Mucosa of gallbladder (tissue), 1 donor: ENCODE data around the gene KRTAP24-1. TPM values are rescaled to one million over a fixed set of nuclear protein-coding genes. Genes with fewer than 3 reads are reported as not detected.

Experiments
- DNase-seq: peaks from one replicate; pipeline ENCODE4 v3.0.0-alpha.2; 2020; ENCODE audit warnings: low spot score
- total RNA-seq: library from RNA; stranded (reverse); gene quantifications from one replicate; pipeline ENCODE4 v1.2.1, GENCODE V29; 2021
- donor health status: DM: no; HTN: no; CAD: no.

Gene KRTAP24-1, protein sequence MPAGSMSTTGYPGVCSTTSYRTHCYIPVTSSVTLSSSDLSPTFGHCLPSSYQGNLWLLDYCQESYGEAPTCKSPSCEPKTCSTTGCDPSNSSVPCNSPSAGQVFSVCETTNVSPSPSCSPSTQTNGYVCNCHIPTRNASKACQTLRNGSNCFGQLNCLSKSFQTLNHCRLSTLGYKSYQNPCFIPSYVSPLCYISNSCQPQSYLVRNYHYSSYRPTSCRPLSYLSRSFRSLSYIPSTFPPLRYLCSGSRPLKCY
- total RNA-seq = not detected

DNA sequence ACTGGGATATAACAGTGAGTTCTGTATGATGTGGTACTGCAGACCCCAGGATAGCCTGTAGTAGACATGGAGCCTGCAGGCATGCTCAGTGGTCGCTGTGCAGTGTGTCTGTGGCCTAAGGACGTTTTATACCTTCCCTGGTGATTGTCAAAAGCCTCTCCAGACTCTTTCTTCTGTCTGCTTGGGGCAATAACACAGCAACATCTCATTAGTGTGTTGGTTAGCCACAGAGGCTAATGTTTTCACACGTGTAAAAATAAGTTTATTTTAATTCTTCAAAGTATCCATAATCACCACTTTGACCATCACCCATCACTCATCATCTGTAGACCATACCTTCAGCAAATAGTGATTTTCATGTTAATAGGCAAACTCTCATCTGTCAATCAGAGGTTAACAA lies at the start of gene KRTAP24-1:
KRTAP24-1 (minus strand) TSS at position 101 of the 400 bp plus-strand sequence; CDS start at position 83, 18 bp downstream.
- no peak for DNase-seq

DNA sequence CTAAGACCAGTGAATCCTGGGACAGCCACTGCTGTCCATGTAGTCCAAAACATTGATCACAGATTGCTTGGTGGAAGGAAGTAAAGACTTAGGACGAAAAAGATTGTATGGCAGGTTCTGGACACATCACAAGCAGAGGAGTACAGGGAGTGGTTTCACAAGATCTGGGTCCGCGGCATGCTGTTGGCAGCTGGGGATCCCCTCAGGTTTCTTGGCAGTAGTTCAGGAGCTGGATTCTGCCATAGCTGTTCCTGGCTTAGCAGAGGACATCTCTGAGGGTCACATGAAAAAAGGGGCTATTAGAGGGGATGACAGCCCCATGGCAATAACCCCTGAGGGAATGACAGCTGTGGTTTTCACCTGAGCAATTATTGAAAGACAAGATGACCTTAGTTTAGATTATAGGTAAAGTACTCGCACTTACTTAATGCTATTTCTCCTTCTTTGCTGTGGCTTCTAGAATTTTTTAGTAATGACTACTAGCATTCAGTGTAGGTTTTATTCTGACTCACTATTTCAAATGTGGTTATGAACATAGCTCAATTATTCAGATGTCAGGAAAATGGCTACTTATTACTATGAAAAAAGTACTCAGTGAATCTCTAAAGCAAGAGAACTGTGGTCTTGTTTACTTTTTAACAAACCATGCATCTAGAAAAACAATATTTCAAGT lies 46.6 kb upstream of the KRTAP24-1 start:
- no peak for DNase-seq

DNA sequence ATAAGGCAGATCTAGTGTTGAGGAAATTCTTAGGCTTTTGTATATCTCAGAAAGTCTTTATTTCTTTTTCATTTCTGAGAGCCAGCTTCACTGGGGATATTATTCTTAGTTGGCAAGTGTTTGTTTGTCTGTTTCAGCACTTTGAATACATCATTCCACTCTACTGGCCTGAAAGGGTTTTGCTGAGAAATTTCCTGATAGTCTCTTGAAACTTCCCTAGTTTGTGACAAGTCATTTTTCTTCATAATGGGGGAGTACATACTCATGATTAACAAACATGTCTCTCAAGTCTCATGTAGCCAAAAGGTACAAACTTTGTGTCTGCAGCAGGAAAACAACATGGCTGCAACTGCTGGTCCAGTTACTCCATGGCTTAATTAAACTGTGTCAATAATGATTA lies 43.6 kb upstream of the KRTAP24-1 start:
- no peak for DNase-seq

DNA sequence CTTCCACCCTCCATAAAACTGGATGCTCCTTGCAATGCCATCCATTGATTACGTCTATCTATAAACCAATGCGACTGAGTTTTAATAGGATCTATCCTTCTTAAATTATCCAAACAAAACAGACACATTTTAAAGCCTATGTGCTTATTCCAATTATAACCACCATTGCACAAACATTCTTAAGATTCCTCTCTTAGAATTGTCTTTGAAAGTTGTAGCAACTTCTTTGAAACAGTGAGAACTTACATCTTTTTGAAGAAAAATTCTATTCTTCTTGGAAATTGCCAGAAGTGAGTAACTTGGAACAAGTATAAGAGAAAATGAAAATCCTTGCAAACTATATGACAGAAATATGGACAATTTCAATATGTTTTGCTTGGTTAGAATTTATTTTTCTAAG lies 37.5 kb upstream of the KRTAP24-1 start, which contains the start of gene KRTAP26-1:
KRTAP26-1 (minus strand) TSS at position 101 of the 400 bp plus-strand sequence. CDS start 280 bp downstream, outside the sequence.
- DNase-seq = no peak

DNA sequence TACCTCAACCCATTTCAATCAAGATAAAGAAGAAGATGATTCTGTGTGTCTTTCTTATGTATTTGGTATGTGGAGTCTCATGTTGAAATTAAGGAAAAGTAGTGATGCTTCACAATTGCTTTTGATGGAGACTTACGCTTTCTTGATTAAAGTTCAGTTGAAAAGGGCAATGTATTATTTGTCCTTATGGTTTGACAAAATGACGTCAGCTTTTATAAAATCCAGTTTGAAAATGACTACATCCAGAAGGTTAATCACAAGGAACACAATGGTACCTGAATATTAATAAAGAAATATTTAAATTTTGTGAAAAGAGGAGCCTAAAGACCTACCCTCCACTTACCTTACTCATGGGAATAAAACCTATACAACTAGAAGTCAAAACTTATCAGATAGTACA lies 33.0 kb upstream of the KRTAP24-1 start:
- no peak for DNase-seq

DNA sequence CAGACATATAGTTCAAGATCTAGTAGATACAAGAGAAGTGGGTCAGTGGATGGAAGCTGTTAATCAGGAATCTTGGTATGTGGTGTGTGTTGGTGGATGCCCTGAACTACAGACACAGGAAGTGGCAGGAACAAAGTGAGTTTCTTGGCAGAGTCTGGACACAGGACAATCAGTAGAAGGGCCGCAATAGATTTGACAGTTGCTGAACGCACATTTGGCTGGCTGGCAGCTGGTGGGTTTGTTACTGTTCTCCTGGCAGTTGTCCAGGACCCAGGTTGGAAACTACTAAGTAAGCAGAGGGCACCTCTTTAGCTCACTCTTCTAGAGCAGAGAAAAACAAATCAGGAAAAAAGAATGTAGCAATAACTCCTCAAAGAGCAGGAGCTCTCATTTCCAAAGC lies 24.1 kb upstream of the KRTAP24-1 start:
- no peak for DNase-seq

DNA sequence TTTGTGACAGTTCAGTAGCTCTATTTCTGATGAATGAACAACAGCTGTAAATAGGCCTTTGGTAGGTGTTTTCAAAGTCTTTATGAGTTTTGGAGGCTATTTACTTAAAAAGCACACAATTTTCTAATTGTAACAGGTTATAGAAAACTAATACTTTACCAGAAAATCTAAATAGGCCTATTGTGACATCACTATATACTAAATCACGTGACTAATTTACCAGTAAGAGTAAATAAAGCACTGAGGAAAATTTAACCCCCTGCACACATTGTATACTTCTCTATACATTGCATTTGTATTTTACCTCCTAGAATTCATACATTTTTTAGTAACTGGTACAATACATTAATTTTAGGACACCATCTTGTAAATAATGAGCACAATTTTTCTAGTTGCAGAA lies 22.4 kb upstream of the KRTAP24-1 start:
- DNase-seq = no peak

DNA sequence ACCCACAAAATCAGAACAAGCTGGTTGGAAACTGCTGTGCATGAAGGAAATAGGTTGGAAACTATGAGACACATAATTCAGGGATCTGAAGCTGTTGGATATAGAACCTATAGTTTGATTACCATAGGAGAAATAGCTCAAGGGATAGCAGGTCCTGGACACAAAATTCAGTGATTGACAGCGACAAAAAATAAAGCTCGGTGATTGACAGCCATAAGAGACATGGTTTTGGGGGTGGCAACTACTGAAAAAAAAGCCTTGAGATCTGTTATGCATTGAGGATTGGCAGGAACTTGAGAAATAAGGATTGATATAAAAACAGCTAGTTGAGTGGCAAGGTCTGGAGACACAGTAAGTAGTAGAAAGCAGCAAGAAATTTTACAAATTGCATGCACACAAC lies 6.5 kb upstream of the KRTAP24-1 start, which contains the start of gene KRTAP25-1:
KRTAP25-1 (minus strand) TSS at position 300 of the 400 bp plus-strand sequence; CDS start at position 276, 24 bp downstream.
- DNase-seq = no peak

DNA sequence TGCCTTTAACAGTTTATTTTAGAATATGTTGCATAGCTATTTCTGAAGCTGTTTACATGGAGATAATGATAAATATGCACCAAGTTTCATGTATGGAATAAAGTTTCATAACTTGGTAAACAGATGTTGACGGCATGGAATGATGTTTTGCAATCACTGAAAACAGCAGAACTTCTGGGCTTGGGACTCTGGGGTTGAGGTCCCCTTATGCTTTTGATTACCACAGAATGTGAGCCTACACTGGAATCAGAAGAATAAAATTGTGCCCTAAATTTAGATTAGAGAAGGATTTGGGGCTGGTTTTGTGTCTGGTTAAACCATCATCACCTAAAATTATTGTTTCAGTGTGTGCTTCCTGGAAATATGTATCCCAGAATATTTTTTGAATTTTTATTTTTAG lies 11.1 kb downstream of the KRTAP24-1 start:
- no peak for DNase-seq

DNA sequence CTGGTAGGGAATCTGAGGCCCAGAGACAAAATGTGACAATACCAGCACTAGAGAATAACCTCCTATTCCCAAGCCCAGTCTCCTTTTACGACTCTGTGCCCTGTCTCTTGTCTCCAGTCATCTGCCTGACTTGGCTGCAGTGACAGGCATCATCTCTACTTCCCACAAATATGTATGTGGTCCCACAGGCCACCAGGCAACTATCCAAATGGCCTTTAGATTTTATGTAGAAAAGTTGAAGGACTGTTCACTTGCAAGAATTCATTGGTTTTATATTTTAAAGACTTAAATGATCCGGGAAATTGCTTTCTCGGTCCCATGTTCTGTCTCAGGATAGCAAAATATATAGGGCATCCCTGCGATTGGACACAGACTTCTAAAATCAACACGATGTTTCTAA lies 11.6 kb downstream of the KRTAP24-1 start:
- no peak for DNase-seq

DNA sequence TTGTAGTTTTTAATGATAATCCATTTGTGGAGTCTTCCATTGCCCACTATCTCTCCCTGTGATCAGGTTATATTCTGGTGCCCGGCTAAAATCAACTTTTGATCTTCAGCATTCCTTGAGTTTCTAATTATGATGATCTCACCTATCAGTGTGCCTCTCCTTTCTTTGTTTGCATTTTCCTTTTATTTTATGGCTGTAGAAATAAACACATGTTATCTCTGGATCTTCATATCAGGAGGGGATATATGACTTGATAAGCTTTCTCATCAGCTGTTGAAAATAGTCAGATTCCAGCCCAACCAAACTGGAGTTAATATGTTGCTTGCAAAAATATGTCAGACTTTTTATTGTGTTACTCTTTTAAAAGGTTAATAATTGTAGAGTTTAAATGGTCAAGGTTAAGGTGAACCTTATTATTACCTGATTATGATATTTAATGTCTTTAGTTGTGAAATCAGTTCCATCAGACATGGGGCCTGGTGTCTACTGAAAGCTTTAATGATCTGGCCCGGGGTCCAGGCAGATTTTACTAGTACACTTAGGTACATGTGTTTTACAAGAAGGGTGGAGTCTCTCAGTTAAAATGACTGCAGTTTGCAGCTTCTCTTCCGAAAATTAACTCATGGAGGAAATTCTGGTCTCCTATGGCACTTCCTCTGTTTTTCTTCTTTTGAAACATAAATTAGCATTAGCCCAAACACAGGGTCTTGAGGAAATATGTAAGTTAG lies 12.8 kb downstream of the KRTAP24-1 start:
- DNase-seq = no peak

DNA sequence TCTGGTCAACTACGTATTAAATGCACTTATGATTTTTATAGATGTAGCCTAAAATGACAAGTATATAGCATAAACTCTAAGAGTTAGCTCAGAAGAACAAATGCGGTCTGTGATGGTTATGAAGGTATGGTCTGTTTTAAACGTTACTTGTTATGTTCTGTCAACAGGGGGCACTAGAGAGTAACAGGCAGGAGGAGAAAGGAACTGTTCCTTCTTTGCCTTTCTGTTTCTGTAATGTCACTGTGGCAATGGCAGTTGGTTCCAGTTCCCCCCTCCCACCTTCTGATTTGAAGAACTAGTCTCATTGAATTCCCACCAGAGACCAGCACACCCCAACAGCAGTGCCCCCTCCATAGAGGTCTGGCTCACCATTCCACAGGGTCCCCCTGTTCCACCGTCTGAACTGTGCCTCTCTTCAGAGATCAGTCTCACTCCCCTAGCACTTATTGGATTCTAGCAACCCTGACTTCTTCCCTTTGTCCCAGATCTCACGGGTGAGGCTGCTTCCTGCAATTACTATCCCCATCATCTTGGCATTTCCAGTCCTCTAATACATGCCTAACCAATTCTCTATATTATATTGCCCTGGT lies 14.0 kb downstream of the KRTAP24-1 start:
- DNase-seq = no peak

DNA sequence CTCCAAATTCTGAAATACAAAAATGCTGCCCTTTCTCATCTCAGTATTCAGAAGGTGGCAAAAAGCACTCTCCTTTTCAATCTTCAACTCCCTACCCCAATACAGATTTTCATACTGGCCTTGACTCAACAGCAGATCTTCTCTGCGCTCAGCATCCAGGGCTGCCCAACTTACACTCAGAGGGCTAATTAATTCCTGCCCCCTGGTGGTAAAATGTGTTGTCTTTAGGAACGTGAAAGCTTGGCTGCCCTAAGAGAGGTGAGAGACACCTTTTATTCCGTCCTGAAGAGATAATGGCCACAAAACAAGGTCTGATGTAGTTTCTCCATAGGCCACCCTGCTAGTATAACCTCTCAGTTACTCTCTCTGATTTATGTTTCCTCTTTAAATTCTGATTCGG lies 25.0 kb downstream of the KRTAP24-1 start:
- peak; percentile 13 for DNase-seq

DNA sequence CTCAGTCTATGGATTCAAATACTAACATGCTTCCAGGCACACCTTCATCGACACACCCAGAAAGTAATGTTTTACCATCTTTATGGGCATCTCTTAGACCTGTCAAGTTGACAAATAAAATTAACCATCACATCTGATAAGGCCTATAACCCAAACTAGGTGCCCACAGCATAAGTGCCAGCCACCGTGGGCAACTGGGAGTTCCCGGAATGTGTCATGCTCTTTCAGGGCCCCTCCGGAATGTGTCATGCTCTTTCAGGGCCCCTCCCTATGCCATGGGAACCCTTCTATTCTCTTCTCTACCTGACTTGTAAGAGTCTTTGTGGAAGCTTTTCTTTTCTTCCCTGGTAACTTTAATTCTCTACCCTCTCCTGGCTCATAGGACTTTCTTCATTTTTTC lies 26.6 kb downstream of the KRTAP24-1 start:
- DNase-seq = no peak

DNA sequence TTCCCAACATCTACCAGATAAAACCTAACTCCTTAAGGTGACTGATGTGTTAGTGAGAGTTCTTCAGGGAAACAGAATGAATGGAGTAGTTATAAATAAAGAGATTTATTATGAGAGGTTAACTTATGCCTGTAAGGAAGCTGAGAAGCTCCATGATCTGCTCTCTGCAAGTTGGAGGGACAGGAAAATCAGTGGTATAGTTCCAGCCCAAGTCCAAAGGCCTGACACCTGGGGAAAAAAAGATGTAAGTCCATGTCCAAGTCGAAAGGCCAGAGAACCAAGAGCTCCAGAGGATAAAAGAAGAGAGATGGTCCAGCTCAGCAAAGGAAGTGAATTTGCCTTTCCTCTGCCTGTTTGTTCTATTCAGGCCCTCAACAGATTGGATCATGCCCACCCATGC lies 27.1 kb downstream of the KRTAP24-1 start:
- no peak for DNase-seq

DNA sequence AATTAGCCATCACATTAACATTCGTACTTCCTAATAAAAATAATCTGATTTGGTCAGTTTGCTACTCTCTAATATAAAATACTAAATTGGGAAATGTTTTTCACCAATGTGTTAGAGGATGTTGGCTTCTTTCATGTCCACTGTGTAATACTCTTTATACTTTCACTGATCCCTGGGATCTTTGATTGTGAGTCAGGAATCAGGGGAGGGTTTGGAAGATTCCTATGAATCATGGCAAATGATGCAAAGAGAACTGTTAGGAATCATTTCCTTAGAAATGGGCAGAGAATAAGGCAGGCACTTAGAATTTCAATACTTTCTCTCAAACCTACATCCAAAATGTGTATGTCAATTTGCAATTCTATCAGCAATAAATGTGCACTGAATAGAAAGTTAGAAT lies 31.0 kb downstream of the KRTAP24-1 start:
- DNase-seq = no peak

DNA sequence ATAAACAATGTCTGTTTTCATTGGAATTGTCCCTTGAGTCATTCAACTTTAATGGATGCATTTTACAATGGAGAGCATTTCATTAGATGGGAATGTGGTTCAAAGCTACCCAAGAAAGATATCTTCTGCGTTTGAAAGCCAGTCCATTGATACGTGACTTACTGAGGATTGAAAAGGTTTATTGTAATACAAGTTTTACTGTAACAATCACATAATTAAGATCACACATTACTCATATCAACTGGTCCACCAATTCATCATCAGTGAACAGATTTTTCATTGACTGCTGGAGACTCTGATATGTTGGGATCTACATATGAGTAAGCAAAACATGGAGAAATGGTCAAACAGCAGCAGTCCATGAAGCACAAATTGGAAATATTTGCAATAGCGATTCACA lies 32.8 kb downstream of the KRTAP24-1 start:
- DNase-seq = no peak

DNA sequence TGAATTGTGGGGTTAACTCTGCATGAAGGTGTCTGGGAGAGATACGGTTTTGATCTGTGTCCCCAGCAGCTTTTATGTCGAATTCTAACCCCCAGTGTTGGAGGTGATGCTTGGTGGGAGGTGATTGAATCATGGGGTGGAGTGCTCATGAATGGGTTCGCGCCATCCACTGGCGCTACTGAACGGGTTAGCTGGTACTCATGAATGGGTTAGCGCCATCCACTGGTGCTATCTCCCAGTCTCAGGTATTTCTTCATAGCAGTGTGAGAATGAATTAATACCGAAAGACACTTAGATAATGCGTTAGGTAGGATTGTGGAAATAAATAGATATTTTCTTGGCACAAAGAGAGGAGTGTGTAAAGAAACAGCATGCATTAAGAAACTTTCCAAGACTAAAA lies 33.9 kb downstream of the KRTAP24-1 start:
- DNase-seq = no peak

DNA sequence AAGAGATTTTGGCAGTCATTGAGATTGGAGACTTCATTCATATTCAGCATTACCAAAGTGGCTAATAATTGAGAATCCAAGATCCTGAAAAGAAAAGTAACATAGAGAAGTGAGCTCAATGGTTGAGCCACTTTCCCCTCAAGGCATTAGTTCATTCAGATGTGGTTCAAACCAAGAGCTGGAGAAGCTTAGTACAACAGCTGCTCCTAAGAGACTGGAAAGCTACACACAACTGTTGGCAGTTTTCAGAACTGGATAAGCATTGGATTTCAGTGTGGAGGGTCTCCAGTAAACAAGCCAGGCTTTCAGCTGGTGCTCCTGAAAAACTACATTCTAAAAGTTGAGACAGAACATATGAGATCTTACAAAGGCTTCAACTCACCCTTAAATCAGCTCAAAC lies 37.7 kb downstream of the KRTAP24-1 start:
- no peak for DNase-seq

DNA sequence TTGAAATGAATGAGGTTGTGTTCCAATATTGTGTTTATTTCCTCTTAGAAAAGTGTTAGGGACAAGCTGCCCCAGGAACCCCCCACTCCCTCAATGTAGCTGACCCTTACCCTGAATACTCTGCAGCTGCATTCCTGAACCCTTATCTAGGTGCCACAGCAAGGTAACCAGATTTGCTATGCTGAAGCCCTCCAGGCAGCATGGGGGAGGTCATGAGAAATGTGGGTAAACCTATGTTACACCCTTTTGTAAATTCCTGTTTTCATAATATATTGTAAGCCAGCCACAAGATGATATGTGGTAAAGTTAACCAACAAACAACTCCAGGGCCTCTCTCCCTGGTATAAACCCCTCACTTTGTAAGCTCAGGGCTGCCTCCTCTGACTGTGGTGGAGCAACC lies 39.1 kb downstream of the KRTAP24-1 start:
- DNase-seq = no peak

DNA sequence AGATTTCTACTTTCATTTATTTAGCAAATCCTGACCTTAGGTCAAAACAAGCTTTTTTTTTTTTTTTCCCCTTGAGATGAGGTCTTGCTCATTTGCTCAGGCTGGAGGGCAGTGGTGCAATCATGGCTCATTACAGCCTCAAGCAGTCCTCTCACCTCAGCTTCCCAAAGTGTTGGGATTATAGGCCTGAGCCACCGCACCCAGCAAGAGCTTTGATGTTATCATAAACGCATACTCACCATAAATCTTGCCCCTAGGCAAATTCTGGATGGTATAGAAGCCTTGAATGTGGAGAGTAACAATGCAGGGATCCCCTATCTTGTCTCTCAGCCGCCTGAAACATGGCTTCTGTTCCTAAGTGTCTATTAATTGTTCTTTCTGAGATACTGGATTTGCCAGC lies 42.1 kb downstream of the KRTAP24-1 start:
- DNase-seq = no peak

DNA sequence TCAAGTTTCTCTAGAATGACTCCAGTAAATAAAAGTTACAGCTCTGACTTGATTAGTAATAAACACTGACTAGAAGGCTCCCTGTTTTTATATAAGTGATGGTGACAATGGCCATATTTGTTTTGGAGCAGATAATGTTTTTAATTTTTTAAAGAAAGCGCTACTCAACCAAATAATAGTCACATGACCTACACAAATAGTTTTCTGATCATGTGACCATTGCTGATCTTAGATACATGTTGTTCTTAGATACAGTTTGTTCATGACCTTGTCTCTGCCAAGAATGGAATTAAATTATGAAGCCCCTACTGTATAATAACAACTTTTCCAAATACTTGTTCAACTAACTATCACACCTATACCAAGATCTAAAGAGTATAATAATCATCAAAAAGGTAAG lies 44.6 kb downstream of the KRTAP24-1 start:
- no peak for DNase-seq
